ENCODE data around the gene HDDC2.
A peak's percentile ranks its signal among the peaks of the same experiment; 100 is the strongest.

The HDDC2 gene

GRCh38 chr6:125269328-125269985, 32.3 kb downstream of the HDDC2 start:
- no peak for DNase-seq (ENCODE audit: low spot score)

GRCh38 chr6:125268765-125269164, 33.0 kb downstream of the HDDC2 start:
- DNase-seq (ENCODE audit: low spot score): no peak

GRCh38 chr6:125267806-125268523, 33.8 kb downstream of the HDDC2 start:
- DNase-seq (ENCODE audit: low spot score): peak; percentile 51

DNA sequence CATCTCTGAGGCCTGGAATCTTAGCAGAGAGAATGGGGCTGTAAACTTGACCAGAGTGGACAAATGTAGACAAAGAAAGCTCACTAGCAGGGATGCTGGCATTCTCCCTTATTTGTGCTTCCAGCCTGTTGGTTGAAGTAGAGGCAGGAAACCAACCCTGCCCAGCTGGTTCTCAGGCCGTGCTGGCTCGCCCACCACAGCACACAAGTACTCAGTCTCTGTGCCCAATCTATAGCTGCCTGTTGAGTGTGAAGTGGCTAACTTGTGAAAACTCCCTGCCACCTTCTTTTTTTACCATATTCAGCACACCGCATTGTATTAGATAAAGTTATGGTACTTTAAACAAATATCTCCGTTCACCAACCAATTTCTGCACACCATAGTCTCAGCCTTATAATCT, 37.3 kb downstream of the HDDC2 start:
- DNase-seq (ENCODE audit: low spot score): no peak

DNA sequence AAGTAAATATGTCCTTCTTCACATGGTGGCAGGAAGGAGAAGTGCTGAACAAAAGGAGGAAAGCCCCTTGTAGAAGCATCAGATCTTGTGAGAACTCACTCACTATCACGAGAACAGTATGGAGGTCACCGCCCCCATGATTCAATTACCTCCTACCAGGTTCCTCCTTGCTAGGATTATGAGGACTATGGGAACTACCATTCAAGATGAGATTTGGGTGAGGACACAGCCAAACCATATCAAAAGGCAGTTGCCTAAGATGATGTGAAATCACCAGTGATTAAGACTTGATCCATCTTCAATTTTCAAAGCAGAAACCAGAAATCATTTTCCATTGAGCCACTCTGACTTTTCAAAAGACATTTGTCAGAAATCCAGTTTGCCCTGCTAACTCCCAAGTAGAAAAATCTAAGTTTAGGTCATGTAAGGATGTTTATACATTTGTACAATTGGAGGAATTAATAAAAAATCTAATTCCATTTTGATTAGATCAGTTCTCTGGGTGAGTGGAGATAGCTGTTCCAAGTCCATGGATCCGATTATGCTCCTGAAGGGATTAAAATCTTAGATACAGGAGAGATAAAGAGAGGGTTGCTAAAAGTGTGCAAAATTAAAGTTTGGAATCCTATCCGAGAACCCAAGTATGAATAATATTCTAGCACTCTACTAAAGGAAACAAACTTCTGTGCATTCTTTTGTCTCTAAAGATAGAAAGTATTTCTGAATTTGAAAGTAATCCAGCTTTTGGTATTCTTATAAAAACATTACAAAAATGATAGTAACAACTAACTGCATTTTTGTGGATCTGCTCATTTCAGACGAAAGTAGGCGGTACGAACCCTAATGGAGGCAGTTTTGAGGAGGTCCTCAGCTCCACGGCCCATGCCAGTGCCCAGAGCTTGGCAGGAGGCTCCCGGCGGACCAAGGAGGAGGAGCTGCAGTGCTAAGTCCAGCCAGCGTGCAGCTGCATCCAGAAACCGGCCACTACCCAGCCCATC, 39.5 kb downstream of the HDDC2 start:
- no peak for DNase-seq (ENCODE audit: low spot score)

- no peak for DNase-seq (ENCODE audit: low spot score)
Observed at GRCh38 chr6:125259354-125259736, 42.4 kb downstream of the HDDC2 start.

DNA sequence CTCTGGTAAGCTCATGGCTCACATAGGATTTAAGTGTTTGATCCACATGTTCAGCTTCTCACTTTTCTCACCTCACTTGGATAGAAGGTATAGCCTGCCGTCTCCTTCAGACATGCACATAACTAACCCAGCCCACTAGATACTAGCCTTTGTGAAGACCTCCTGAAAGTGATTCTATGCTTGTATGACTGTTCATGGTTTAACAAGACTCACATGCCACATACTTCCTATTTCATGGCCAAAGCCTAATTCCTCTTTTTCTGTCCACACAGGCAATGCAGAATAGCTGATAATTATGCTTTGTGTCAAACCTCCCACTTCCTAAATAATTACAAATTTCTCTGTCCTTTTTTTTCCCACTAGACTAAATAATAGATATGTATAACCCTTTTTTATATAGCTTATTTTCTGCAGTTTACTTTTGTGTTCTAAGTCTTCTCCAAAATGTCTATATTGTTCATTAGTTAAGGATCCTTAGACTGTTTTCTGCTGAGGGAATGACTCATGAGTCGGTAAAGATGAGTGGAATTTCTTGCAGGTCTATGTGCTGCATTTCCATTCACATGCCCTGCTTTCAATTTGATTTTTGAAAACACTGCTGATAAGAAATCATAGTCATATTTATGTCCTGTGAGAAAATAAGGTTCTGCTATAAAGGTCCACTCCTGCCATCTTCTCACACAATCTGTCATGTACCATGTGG, 43.0 kb downstream of the HDDC2 start:
- DNase-seq (ENCODE audit: low spot score): no peak

- no peak for DNase-seq (ENCODE audit: low spot score)
Observed at GRCh38 chr6:125257351-125257750, 44.4 kb downstream of the HDDC2 start.

GRCh38 chr6:125255201-125255600, 46.6 kb downstream of the HDDC2 start:
- peak; percentile 78 for DNase-seq (ENCODE audit: low spot score)

DNA sequence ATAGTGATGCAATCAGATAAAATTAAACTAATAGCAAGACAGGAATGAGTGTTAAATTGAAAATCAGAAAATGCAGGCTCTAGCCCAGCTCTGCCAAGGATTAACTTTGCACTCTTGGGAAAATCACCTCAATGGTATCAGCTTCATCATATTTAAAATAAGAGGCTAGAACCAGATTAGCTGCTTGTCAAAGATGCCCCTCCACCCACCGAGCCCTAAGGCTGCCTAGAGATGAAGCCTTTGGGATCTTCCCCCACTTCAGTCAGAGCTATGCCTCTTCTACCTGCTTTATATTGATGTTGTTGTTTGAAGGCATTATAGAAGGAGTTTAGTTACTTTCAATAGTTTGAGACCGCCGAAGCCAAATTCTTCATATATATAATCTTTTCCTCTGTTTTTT, 47.4 kb downstream of the HDDC2 start:
- DNase-seq (ENCODE audit: low spot score): no peak

DNA sequence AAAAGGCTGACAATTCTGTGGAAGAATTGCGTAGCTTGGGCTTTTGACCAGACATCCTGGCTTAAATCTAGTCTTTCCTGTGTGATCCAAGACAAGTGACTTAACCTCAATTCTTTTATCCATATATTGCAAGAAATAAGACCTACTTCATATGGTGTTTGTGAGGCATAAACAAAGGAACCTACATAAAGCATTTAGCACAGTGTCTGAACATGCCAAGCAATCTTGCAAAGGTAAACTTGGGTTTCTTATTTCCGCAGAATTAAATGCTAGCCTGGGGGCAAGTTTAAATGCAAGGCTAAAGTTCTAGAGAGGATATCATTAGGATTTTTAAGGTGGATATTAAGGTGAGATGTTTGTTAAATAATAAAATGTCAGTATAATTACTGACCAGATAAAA, 47.9 kb downstream of the HDDC2 start:
- no peak for DNase-seq (ENCODE audit: low spot score)

GRCh38 chr6:125252891-125253290, 48.9 kb downstream of the HDDC2 start:
- peak; percentile 38 for DNase-seq (ENCODE audit: low spot score)

DNA sequence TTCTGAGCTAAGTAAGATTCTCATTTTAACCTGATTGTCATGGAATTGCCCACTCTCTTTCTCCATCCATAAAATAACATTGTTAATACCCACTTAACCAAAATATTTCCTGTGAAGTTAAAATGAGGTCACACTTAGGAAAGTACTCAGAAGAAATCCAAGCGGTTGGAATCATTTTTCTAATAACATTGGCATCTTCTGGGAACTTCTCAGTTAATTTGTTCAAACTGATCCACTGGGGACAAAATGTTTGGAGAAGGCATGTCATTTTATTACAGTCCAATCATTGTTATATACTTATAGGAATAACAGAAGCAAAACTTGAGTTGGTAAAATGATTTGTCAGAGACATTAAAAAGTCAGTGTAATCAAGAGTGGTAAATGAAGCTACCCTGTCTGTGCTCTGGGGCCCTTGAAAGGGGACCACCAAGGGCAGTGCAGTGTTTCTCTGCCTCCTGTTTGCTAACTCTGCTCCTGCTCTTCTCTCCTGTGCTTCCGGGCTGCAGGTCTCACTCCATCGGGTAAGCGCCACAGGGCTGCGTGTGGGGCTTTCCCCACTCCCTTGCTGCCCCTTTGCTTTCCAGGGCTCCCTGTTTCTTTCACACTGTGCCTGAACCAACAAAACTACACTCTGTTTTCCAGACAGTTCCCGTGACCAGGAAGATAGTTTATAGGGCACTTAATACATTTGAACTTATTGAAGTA, 50.1 kb downstream of the HDDC2 start:
- peak; percentile 42 for DNase-seq (ENCODE audit: low spot score)

- no peak for DNase-seq (ENCODE audit: low spot score)
Observed at GRCh38 chr6:125250511-125250910, 51.3 kb downstream of the HDDC2 start.

DNA sequence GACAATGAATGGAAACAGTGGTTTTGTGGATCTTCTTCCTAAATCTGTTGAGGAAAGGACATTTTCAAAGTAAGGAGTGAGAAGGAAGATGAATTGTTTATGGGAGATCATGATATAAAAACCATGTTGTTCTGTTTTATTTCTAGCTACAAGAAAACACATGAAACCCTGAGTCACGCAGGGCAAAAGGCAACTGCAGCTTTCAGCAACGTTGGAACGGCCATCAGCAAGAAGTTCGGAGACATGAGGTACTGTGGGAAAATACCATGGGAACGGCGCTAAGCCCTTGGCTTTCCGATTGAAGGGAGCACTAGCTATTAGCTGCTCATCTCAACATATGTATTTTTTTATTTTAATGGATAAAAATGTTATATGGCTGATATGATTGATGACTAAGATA, 53.6 kb downstream of the HDDC2 start:
- no peak for DNase-seq (ENCODE audit: low spot score)

DNA sequence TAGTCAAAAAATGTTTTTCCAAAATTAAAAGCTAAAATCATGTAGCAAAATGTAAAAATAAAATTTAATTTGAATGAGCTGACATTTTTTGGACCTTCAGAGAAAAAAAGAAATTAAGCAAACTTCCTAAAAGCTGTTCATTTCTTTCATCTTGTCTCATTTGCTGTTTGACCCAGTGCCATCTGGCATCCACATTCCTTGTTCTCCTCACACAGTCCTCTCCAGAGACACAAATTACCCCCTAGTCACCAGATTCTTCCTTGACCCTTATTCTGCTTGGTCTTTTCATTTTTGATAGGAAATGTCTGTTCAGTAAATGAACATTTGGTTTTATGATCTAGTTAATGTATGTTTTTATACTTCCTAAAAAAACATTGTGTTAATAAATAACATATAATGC, 55.2 kb downstream of the HDDC2 start:
- no peak for DNase-seq (ENCODE audit: low spot score)

GRCh38 chr6:125245523-125246264, 56.1 kb downstream of the HDDC2 start:
- no peak for DNase-seq (ENCODE audit: low spot score)

DNA sequence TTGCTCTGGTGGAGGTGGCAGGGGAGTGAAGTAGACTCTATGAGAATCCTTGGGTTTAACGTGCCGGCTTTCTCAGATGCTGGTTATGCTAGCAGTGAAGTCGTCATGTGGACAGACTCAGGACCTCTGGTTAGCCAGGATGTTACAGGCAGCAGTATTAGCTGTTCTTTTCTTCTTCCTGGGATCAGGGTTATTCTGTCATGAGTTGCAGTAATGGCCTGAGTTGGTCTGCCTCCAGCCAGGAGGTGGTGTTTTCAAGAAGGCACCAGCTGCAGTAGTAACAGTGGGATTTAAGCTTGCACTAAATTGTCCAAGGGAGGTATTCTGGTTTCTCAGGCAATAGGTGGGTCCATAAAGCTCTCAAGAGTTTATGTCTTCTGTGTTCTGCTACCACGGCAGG, 56.7 kb downstream of the HDDC2 start:
- DNase-seq (ENCODE audit: low spot score): no peak

DNA sequence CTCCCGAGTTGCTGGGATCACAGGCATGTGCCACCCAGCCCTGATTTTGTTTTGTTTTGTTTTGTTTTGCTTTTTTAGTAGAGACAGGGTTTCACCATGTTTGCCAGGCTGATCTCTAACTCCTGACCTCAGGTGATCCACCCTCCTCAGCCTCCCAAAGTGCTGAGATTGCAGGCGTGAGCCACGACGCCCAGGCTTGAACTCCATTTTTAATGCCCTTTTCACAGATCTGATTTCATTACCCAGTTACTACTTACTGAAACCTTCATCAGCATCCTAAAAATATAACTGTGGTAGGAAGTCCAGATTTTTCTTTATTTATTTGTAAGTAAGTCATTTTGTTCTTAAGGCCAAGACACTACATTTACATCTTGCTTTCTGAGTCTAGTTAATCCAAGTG, 64.0 kb downstream of the HDDC2 start:
- DNase-seq (ENCODE audit: low spot score): no peak

- no peak for DNase-seq (ENCODE audit: low spot score)
Observed at GRCh38 chr6:125236536-125237327, 65.0 kb downstream of the HDDC2 start.

All from kidney tubule cell (primary cell).